Mucosa of gallbladder (tissue), 1 donor: ENCODE results near the gene KIAA1217. TPM values are rescaled to one million over a fixed set of nuclear protein-coding genes. Genes with fewer than 3 reads are reported as not detected.

Experiments used
- DNase-seq: peaks from one replicate; pipeline ENCODE4 v3.0.0-alpha.2; 2020; ENCODE audit warnings: low spot score
- total RNA-seq: library from RNA; stranded (reverse); gene quantifications from one replicate; pipeline ENCODE4 v1.2.1, GENCODE V29; 2021
- donor health status: DM: no; HTN: no; CAD: no.

The KIAA1217 gene
- total RNA-seq, 1 donor from 2014 or later: 44.0 TPM

- no peak for DNase-seq
Measured at GRCh38 chr10:24590697-24591457, 381.9 kb downstream of the KIAA1217 start.

GRCh38 chr10:24596217-24596930 lies 387.4 kb downstream of the KIAA1217 start:
- no peak for DNase-seq

GRCh38 chr10:24597426-24597825 lies 388.5 kb downstream of the KIAA1217 start:
- no peak for DNase-seq
